Activated naive CD4-positive, alpha-beta T cell treated with anti-CD3 and anti-CD28 coated beads, Interleukin-2, amount 50 U/mL, for 72 hours (primary cell): Measurements from ENCODE around the gene PI4KB. TPM values are rescaled to one million over a fixed set of nuclear protein-coding genes. Genes with fewer than 3 reads are reported as not detected.

Experiments used
- ATAC-seq, 2 donors: fragments of 150-1000 bp; cut with Tn5 transposase; 2 replicates each; pipeline ENCODE4 v1.10.0; 2021; ENCODE audit warnings: mild to moderate bottlenecking in 2 of 2, moderate library complexity in 2 of 2
- DNase-seq, 2 donors: peaks; one replicate each; pipeline ENCODE4 v3.0.0; 2021 to 2022; ENCODE audit warnings: low spot score in 2 of 2
- H3K27ac Mint-ChIP-seq, 2 donors: one replicate each; pipeline ENCODE4 v1.8.0; 2022; ENCODE audit warnings: mild to moderate bottlenecking in 2 of 2, mixed read lengths in 2 of 2
- H3K36me3 Mint-ChIP-seq, 2 donors: one replicate each; pipeline ENCODE4 v1.8.0; 2022; ENCODE audit warnings: mixed read lengths in 2 of 2
- H3K9me3 Mint-ChIP-seq, 2 donors: one replicate each; pipeline ENCODE4 v1.8.0; 2022; ENCODE audit warnings: mixed read lengths in 2 of 2
- total RNA-seq, 2 donors: library from RNA; stranded (reverse); gene quantifications; one replicate each; pipeline ENCODE4 v1.2.3, GENCODE V29; 2022

The PI4KB gene
- total RNA-seq, 2 donors from 2014 or later, result 55.0 to 75.3 TPM

DNA sequence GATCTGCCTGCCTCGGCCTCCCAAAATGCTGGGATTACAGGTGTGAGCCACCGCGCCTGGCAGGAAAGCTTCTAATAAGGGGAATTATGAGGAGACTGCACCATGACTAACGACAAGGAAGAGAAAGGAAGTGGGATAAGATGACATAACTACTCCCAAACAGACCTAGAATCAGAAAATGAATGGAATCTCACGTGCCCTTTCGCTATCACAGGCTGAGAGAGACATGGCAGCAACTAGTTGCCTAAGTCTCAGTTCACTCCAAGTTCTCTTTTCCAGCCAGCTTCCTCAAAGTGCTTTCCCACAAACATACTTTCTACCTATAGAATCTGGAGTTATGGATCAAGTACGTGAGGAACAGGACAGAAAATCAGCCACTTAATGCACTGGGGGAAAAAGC lies 2.0 kb downstream of the PI4KB start:
- Mint-ChIP-seq H3K9me3 (no peaks in the 10 kb centered on the region), H3K27ac (peak overlapping the region; percentile 86 to 92), H3K36me3 (peaks cover 14 to 20% of the 10 kb centered on the region in 2 donors)
- no peak for DNase-seq
- no peak for ATAC-seq

DNA sequence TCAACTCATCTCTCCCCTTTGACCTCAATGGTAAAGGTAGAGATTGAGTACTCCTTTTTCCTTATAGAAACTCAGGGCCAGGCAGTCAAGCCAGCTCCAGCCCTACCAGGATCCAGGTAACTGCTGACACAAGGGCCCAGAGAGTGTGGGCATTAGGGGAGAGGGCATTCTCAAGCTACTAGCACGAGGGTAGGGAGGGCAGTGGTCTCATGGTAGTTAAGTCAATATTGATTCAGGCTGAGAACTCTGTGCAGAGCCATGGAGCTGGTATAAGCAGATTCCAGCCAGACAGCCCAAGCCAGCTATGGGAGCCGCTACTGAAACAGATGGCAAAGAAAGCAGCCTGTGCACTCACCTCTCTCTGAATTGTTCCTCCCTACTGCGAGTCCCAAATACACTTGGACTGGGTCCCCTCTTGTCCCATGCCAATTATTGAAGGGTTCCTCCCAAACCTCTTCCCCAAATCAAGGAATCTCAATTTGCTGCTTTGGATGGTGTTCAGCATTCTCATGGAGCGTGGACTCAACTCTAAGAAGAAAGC lies 2.8 kb downstream of the PI4KB start:
- H3K36me3 Mint-ChIP-seq, result peaks cover 14 to 20% of the 10 kb centered on the region in 2 donors
- DNase-seq (no peak), ATAC-seq (no peak)
- peak overlapping the region in 1 of 2 donors; percentile 39 for H3K27ac Mint-ChIP-seq
- no peaks in the 10 kb centered on the region for H3K9me3 Mint-ChIP-seq

DNA sequence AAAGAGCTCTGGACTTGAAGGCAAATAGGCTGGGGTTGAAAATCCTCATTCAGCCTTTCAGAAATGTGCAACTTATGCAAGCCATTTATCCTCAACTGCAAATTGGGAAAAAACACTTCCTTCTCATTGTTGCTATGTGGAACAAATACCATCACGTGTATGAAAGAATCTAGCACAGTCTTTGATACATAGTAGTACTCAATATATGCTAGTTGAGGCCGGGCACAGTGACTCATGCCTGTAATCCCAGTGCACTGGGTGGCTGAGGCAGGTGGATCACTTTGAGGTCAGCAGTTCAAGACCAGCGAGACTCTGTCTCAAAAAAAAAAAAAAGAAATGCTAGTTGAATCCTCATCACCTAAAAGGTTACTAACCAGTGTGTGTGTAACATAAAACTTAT lies 8.2 kb downstream of the PI4KB start:
- Mint-ChIP-seq H3K36me3 (peaks cover 5 to 12% of the 10 kb centered on the region in 2 donors), H3K27ac (peak overlapping the region in 1 of 2 donors; percentile 44), H3K9me3 (no peaks in the 10 kb centered on the region)
- ATAC-seq (no peak), DNase-seq (no peak)

DNA sequence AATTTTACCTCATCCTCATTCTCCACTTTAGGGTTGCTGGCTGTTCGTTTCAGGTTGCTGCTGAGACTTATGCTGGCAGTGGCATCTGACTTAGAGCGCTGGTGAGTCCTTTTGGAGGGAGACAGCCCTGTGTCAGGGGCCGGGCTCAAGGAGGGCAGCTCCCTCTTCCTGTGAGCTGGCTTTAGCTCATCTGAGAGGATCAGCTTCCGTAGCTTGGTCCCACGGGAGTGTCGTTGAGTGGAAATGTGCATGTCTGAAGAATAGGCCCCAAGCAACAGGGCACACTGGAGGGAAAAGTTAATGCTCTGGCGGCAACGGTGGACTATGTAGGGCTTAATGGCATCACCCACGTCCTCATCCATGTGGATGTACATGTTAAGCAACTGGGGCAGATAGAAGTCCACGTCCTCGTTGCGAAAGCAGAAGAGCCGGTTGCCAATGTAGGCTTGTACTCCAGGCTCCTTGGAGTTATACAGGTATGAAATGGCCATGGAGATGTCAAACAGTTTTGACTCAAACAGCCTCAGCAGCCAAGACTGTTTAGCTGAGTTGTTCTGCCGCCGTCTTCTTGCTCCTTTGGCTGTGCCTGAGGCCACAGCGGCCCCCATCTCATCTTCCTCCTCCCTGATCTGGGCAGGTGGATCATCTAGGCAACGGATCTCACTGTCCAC lies 11.5 kb downstream of the PI4KB start:
- peaks cover 5 to 12% of the 10 kb centered on the region in 2 donors for H3K36me3 Mint-ChIP-seq
- H3K27ac Mint-ChIP-seq, result peak overlapping the region; percentile 1 to 75
- DNase-seq (no peak), ATAC-seq (no peak)
- no peaks in the 10 kb centered on the region for H3K9me3 Mint-ChIP-seq

DNA sequence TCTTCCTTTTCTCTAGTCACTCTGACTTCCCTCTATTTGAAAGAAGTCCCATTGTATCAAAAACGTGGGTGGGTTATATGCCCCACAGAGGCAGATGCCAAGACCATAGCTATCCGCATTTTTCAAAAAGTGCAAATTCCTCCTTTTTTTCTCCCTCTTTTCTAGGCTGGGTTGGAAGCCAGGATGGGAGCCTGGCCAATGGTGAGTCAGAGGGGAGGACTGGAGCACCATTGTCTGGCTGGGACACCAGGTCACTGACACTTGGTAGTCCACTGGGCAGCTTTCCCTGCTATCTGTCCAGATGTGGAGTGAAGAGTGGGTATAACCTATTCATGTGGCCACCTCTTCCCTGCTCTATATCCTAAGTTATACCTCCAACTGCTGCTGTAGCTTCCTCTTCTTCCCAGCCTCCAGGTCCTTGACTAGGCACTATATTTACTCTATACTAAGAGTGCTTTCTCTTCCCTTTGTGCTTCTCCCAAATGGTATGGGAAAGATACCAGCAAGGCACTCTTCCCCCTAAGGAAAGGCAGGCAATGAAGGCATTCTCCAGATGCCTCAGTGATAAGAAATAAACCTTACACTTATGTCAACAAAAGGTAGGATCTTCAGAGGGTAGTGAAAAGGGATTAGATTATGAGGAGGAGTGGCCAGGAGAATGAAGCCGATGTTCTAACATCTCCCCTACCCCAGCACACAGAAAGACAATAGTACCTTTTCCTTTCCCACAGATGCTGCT lies 12.9 kb downstream of the PI4KB start:
- peaks cover 0 to 12% of the 10 kb centered on the region in 2 donors for H3K36me3 Mint-ChIP-seq
- ATAC-seq, result no peak
- H3K27ac Mint-ChIP-seq, result peak overlapping the region in 1 of 2 donors; percentile 88
- no peak for DNase-seq
- H3K9me3 Mint-ChIP-seq, result no peaks in the 10 kb centered on the region

DNA sequence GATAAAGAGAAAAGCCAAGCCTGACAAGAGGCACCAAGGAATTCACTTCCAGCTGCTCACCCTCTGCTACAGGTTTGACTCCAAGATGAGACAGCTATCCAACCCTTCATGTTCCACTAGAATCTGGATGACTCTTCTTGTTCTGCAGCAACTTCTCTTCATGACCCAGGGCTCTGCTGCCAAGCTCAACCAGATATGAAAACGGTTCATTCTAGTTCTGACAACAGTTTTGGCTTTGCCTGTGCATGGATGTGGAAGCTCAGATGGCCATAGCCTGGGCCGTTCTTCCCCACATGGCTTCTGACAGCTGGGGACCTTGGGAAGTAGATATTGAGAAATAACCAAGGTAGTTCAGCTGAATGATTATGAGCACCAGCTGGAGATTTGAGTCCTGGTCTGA lies 13.7 kb downstream of the PI4KB start:
- peak overlapping the region in 1 of 2 donors; percentile 26 for H3K27ac Mint-ChIP-seq
- ATAC-seq, result no peak
- DNase-seq, result no peak
- no peaks in the 10 kb centered on the region for H3K9me3 Mint-ChIP-seq
- H3K36me3 Mint-ChIP-seq, result peaks cover 4 to 16% of the 10 kb centered on the region in 2 donors

DNA sequence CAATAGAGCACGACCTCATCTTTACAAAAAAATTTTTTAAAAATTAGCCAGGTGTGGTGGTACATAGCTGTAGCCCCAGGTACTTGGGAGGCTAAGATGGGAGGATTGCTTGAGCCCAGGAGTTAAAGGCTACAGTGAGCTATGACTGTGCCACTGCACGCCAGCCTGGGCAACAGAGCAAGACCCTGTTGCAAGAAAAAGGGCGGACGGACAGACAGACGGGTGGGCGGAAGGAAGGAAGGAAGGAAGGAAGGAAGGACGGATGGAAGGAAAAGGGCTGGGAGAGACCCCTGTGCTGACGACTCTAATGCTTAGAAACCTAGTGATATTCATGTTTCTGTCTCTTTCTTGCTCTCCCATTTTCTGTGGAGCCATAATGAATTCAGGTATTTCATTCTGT lies 14.4 kb downstream of the PI4KB start:
- DNase-seq, result no peak
- Mint-ChIP-seq H3K9me3 (no peaks in the 10 kb centered on the region), H3K27ac (peak overlapping the region; percentile 87 to 99), H3K36me3 (peaks cover 4 to 16% of the 10 kb centered on the region in 2 donors)
- ATAC-seq, result no peak

DNA sequence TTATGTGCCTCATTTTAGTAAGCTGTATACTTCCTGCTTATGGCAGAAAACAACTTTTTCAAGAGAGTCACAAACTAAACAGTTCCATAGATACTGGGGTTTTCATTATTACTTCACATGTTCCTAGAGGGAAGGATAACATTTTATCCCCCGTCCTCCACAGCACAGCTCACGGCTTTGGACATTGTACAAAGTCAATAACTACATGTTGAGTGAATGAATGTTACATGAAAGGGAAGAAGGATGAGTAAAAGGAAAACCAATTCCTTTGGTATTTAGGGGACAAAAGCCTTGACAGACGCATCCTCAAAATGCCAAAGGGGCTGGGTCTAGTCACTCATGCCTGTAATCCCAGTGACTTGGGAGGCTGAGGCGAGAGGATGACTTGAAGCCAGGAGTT lies 14.8 kb downstream of the PI4KB start:
- peaks cover 4 to 16% of the 10 kb centered on the region in 2 donors for H3K36me3 Mint-ChIP-seq
- no peak for ATAC-seq
- no peak for DNase-seq
- peak overlapping the region; percentile 87 to 99 for H3K27ac Mint-ChIP-seq
- no peaks in the 10 kb centered on the region for H3K9me3 Mint-ChIP-seq

DNA sequence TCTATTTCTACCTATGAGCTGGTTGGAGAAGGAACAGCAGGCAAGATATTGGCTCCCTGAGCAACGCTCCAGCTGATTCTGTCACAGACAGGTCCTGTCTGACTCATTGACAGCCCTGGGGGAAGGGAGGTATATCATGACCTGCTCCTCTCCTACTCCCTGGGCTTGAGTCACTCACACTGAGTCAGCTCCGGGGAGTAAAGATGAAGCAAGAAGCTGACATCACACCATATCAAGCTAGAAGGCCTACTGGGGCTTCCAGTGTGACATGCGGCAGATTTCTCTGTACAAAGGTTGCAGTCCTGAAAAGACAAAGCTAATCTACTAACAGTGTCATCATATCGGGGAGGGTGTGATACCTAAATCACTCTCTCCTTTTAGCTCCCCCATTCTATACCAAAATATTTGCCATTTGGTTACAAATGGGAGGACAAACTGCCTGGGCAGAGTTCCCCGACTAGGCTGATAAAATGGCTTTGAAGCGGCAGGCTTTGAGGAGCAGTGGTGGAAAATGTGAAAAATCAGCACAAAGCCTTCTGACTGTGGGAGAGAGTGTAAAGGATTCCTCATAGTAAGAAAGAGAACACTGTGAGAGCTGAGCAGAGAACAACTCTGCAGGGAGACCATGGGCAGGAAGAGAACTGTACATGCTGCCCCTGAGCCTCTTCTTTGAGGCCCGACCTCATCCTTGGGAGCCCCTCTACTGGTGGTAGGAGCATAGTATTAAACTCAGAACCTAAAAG lies 15.5 kb downstream of the PI4KB start:
- ATAC-seq, result peak; percentile 100
- no peaks in the 10 kb centered on the region for H3K9me3 Mint-ChIP-seq
- peak; percentile 78 to 82 for DNase-seq
- H3K27ac Mint-ChIP-seq, result peak overlapping the region; percentile 87 to 99
- peaks cover 4 to 16% of the 10 kb centered on the region in 2 donors for H3K36me3 Mint-ChIP-seq

DNA sequence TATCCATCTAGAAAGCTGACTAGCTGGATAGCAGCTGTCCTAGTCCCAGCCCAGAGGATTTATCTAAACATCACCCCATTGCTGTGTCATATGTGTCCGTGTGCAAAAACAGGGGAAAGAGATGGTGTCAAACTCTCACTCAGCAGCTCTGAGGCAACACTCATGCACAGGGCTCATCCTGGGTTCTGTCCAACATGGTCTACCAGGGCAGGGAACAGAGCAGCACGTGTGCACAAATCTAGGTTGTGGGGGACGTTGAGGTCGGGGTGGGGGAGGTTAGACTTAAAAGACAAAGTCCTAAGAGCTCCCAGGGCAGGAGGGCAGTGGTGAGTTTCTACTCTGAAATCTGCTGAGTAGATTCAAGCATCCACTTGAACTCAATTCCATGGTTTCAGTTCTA lies 16.2 kb downstream of the PI4KB start:
- Mint-ChIP-seq H3K9me3 (no peaks in the 10 kb centered on the region), H3K36me3 (peaks cover 4 to 16% of the 10 kb centered on the region in 2 donors), H3K27ac (peak overlapping the region; percentile 75 to 87)
- DNase-seq, result no peak
- ATAC-seq, result no peak

DNA sequence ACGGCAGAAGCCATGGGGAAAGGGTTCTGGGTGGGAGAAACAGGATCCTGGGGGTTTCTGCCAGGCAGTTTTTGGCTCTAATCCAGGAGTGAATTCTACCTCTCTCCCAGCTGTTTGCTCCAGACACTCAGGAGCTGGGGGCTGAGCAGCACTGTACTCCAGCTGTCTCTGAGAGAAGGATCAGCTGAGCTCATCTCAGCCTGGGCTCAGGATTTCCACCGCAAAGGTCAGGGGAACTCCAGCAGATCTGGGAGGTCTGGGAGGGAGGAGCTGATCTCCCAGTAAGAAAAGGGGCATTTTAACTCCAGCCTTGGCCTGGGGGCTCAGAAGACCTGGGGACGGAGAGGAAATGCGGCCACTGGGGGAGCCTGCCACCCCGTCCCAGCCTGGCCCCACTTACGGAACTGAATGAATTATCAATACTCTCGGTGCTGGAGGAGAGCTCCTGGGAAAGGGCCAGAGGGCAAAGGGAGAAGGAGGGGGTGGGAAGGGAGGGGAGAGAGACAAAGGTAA lies 17.3 kb downstream of the PI4KB start:
- no peaks in the 10 kb centered on the region for H3K9me3 Mint-ChIP-seq
- ATAC-seq (no peak), DNase-seq (no peak)
- peaks cover 10 to 16% of the 10 kb centered on the region in 2 donors for H3K36me3 Mint-ChIP-seq
- peak overlapping the region in 1 of 2 donors; percentile 90 for H3K27ac Mint-ChIP-seq

DNA sequence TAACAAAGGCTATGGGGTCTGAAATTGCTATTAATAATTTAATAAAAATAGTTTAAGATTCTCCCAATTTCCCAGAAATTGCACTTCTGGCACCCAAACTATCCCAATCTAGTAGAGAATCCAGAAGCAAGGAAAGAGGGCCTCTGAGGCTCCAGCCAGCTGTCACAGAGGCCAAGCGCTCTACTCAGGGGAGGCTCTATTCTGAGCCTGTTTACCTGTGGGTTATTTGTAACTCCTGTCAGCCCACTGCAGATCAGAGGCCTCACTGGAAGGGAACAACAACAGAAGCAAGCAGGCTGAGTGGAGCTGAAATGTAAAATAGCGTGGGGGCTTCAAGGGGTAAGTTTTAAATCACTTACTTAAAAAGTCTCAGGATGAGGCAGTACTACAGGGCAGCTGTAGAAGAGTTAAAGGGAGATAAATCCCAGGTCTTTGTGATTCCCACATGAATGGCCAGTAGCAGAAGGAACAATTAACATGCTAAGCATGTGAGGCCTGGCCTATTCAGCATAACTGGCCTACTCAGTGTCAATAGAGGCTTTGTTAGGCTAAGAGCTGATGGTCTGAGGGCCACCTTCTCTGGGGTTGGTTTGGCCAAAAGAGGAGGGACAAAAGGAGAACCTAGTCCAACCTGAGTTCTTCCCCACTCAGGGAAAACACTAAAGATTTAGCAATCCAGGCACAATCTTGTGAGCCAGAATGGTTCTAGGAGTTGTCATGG lies 32.3 kb downstream of the PI4KB start:
- DNase-seq (no peak), ATAC-seq (no peak)
- Mint-ChIP-seq H3K36me3 (peaks cover 6 to 12% of the 10 kb centered on the region in 2 donors), H3K9me3 (no peaks in the 10 kb centered on the region), H3K27ac (peak overlapping the region; percentile 40 to 83)

DNA sequence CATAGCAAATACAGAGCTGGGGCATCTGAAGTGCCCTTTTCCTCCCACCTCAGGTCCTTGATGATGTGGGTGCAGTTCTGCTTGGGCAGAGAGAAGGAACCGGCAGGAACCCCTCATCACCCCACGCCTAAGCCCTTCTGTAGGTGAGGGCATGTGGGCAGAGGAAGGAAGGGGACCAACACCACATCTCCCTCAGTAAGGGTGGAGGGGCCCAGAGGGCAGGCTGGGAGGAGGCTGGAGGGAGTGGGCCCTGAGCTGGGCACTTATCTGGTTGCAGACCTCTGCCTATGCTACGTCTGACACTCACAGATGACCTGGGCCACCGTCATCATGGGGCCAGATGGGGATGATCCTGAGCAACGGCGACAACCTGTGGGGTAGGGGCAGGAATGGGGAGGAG lies 34.1 kb downstream of the PI4KB start:
- ATAC-seq, result peak in 1 of 2 donors; percentile 14
- no peaks in the 10 kb centered on the region for H3K36me3 Mint-ChIP-seq
- H3K27ac Mint-ChIP-seq, result peak overlapping the region; percentile 50 to 85
- no peaks in the 10 kb centered on the region for H3K9me3 Mint-ChIP-seq
- no peak for DNase-seq

DNA sequence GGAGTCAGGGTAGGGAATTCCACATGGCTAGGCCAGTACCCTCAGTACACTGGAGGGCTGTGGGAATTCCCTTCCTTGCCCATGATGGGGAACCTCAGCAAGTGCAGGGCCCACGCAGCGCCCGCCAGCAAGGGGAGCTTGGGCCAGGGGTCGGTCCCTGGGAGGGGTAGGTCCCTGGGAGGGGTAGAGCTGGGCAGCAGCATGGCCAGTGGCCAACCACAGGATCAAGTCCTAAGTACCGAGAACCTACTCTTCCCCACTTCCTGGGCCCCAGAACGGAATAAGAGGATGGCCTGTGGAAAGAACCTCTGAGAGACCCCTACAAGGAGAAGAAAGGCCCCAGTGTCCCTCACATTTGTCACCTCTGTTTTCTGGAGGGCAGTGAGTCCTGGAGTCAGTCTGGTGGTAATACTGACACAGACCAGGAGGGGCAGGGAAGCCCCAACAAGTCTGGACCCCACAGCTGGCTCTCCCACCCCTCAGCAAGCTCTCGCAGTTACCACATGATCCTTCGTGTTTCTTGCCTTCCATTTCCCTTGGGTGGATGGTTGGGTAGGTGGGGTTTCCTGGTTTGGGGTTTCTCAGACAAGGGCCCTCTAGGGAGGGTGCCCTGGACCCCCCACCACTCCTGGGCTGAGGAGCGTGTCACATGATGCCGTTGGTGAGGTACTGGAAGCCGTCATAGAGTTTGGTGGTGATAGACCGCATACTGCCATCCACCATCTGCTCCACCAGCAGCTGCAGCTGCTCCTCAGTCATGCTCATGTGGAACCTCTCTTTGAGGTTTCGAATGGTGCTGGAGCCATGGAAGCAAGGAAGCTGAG lies 34.8 kb downstream of the PI4KB start:
- H3K36me3 Mint-ChIP-seq, result no peaks in the 10 kb centered on the region
- H3K27ac Mint-ChIP-seq, result peak overlapping the region; percentile 50 to 85
- peak in 1 of 2 donors; percentile 10 for ATAC-seq
- DNase-seq, result no peak
- H3K9me3 Mint-ChIP-seq, result no peaks in the 10 kb centered on the region

DNA sequence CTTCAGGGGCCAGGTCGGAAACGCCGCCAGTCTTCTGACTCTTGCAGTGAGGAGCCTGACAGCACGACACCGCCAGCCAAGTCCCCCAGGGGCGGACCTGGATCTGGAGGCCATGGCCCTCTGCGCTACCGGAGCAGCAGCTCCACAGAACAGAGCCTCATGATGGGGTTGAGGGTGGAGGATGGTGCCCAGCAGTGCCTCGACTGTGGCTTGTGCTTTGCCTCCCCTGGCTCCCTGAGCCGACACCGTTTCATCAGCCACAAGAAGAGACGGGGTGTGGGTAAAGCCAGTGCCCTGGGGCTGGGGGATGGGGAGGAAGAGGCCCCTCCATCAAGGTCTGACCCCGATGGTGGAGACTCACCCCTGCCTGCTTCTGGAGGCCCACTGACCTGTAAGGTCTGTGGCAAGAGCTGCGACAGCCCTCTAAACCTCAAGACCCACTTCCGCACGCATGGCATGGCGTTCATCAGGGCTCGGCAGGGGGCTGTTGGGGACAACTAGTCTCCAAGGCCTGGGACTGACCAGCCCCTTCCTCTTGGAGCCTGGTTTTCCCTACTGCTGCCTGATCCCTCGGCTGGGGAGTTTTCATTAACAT lies 36.4 kb downstream of the PI4KB start:
- Mint-ChIP-seq H3K36me3 (no peaks in the 10 kb centered on the region), H3K9me3 (no peaks in the 10 kb centered on the region), H3K27ac (peak overlapping the region; percentile 67 to 81)
- no peak for DNase-seq
- ATAC-seq, result peak in 1 of 2 donors; percentile 7
